HCT116 (cell line): Measurements from ENCODE around the gene TMEM244. TPM values are rescaled to one million over a fixed set of nuclear protein-coding genes. Genes with fewer than 3 reads are reported as not detected.

ENCODE experiments used
- ATAC-seq: fragments of 200-7000 bp; cut with Tn5 transposase; 2 replicates; pipeline ENCODE4 v1.9.1; 2020; ENCODE audit warnings: mild to moderate bottlenecking, moderate library complexity
- BruUV-seq: library from RNA; stranded (reverse); fragments of 400-500 nt; replicated peaks from 2 replicates; lab custom pipeline; 2021; lab: Mats Ljungman, UMichigan
- CTCF ChIA-PET: fragments of 300-600 bp; sonication (Branson Sonifier 250); formaldehyde crosslinking; loops from one replicate; lab custom pipeline; 2021; ENCODE audit warnings: antibody characterized with exemption; lab: Charles Lee
- POLR2A ChIA-PET: fragments of 300-600, 350-600 bp; sonication (Branson Sonifier 250); formaldehyde crosslinking; loops from one replicate; lab custom pipeline; 2021; ENCODE audit warnings: antibody characterized with exemption; lab: Charles Lee
- RAD21 ChIA-PET, 2 experiments: fragments of 300-600 bp; sonication (Branson Sonifier 250); formaldehyde crosslinking; loops; one replicate each; lab custom pipeline; 2023; ENCODE audit warnings: low total read pairs in 2 of 2; ENCODE audit not compliant: uncharacterized antibody in 2 of 2, unreplicated experiment in 2 of 2, low non-redundant PET in 1 of 2; lab: Charles Lee
- DNase-seq: peaks from one replicate; pipeline ENCODE4 v3.0.0-alpha.2; 2010; ENCODE audit warnings: low read depth, low spot score
- H2AFZ ChIP-seq: fragments of 200-600 bp; shearing (Covaris generic), sonication (generic); 2 replicates; pipeline ENCODE4 v1.6.1; 2017; ENCODE audit warnings: low read depth, mixed run types, mixed read lengths, antibody characterized with exemption, low read length; ENCODE audit not compliant: poor library complexity, severe bottlenecking
- H3K27ac ChIP-seq: 2 replicates; pipeline ENCODE4 v1.5.1; 2012; ENCODE audit warnings: low read depth, low read length
- H3K27me3 ChIP-seq: fragments of 200-600 bp; sonication (generic); 2 replicates; pipeline ENCODE4 v1.6.1; 2016; ENCODE audit warnings: mixed run types, low read length, mixed read lengths; ENCODE audit not compliant: insufficient read depth
- H3K36me3 ChIP-seq, 2 experiments: fragments of 200-500 bp in 1 of 2; fragments of 200-600 bp in 1 of 2; sonication (Bioruptor generic) in 1 of 2; sonication (generic) in 1 of 2; 2 replicates each; pipeline versions ENCODE4 v1.5.1 to v1.6.1; 2014 to 2016; ENCODE audit warnings: low read length in 2 of 2, inconsistent platforms in 1 of 2, mixed read lengths in 1 of 2, mixed run types in 1 of 2; ENCODE audit not compliant: insufficient read depth in 2 of 2, control insufficient read depth in 1 of 2
- H3K4me1 ChIP-seq, 2 experiments: fragments of 200-600 bp in 1 of 2; sonication (generic) in 1 of 2; 2 replicates each; pipeline versions ENCODE4 v1.5.1 to v1.6.1; 2012 to 2017; ENCODE audit warnings: low read length in 2 of 2, inconsistent platforms in 1 of 2, mild to moderate bottlenecking in 1 of 2, mixed read lengths in 1 of 2, mixed run types in 1 of 2, moderate library complexity in 1 of 2; ENCODE audit not compliant: insufficient read depth in 2 of 2, control insufficient read depth in 1 of 2
- H3K4me2 ChIP-seq: fragments of 200-600 bp; sonication (generic); 2 replicates; pipeline ENCODE4 v1.6.1; 2017; ENCODE audit warnings: mixed run types, low read length, mixed read lengths
- H3K4me3 ChIP-seq, 2 experiments: fragments of 200-600 bp in 1 of 2; sonication (generic) in 1 of 2; replicated peaks in 1 of 2; 2 replicates each; pipeline ENCODE4 v1.5.1; 2011 to 2016; ENCODE audit warnings: low read length in 2 of 2, control low read depth in 1 of 2, low read depth in 1 of 2, mild to moderate bottlenecking in 1 of 2, mixed read lengths in 1 of 2, mixed run types in 1 of 2
- H3K79me2 ChIP-seq: fragments of 200-600 bp; sonication (generic); 2 replicates; pipeline ENCODE4 v1.6.1; 2017; ENCODE audit warnings: mild to moderate bottlenecking, mixed run types, low read length, moderate library complexity, mixed read lengths; ENCODE audit not compliant: insufficient read depth
- H3K9ac ChIP-seq: fragments of 200-600 bp; sonication (generic); 2 replicates; pipeline ENCODE4 v1.6.1; 2016; ENCODE audit warnings: low read length, mixed read lengths
- H3K9me2 ChIP-seq: fragments of 200-600 bp; sonication (generic), shearing (Covaris generic); 2 replicates; pipeline ENCODE4 v1.6.1; 2017; ENCODE audit warnings: mixed run types, mild to moderate bottlenecking, moderate library complexity; ENCODE audit not compliant: insufficient read depth
- H3K9me3 ChIP-seq, 2 experiments: fragments of 200-500 bp in 1 of 2; fragments of 200-600 bp in 1 of 2; sonication (Bioruptor generic) in 1 of 2; sonication (generic) in 1 of 2; 2 replicates each; pipeline ENCODE4 v1.6.1; 2014 to 2017; ENCODE audit warnings: low read length in 2 of 2, mixed read lengths in 2 of 2, inconsistent platforms in 1 of 2, low read depth in 1 of 2, mild to moderate bottlenecking in 1 of 2, mixed run types in 1 of 2, moderate library complexity in 1 of 2; ENCODE audit not compliant: control insufficient read depth in 1 of 2, insufficient read depth in 1 of 2
- H4K20me1 ChIP-seq: fragments of 200-600 bp; sonication (generic), shearing (Covaris generic); 2 replicates; pipeline ENCODE4 v1.6.1; 2017; ENCODE audit warnings: mixed run types, mild to moderate bottlenecking, moderate library complexity; ENCODE audit not compliant: insufficient read depth
- CBX3 ChIP-seq: IDR thresholded peaks from 2 replicates; pipeline ENCODE4 v1.6.1; 2012; ENCODE audit warnings: low read depth
- CEBPB ChIP-seq: IDR thresholded peaks from 2 replicates; pipeline ENCODE4 v1.6.1; 2012; ENCODE audit warnings: low read depth
- EGR1 ChIP-seq: IDR thresholded peaks from 2 replicates; pipeline ENCODE4 v1.6.1; 2012; ENCODE audit warnings: low read depth
- EZH2 ChIP-seq: fragments of 200-600 bp; sonication (generic); IDR thresholded peaks from 2 replicates; pipeline ENCODE4 v1.6.1; 2017; ENCODE audit warnings: antibody characterized with exemption, mixed run types
- EZH2phosphoT487 ChIP-seq: fragments of 200-600 bp; IDR thresholded peaks from 2 replicates; pipeline ENCODE4 v1.6.1; 2018; ENCODE audit warnings: antibody characterized with exemption, borderline replicate concordance
- FOSL1 ChIP-seq: IDR thresholded peaks from 2 replicates; pipeline ENCODE4 v1.6.1; 2012; ENCODE audit warnings: low read depth
- JUND ChIP-seq: IDR thresholded peaks from 2 replicates; pipeline ENCODE4 v1.6.1; 2012
- POLR2AphosphoS5 ChIP-seq: IDR thresholded peaks from 2 replicates; pipeline ENCODE4 v1.6.1; 2011; ENCODE audit warnings: mild to moderate bottlenecking, low read depth, low read length, moderate library complexity
- RAD21 ChIP-seq: IDR thresholded peaks from 2 replicates; pipeline ENCODE4 v1.6.1; 2012; ENCODE audit warnings: low read depth, mild to moderate bottlenecking
- SIN3A ChIP-seq: IDR thresholded peaks from 2 replicates; pipeline ENCODE4 v1.6.1; 2012; ENCODE audit warnings: low read depth
- SRF ChIP-seq: IDR thresholded peaks from 2 replicates; pipeline ENCODE4 v1.6.1; 2012; ENCODE audit warnings: low read depth
- TCF7L2 ChIP-seq: IDR thresholded peaks from 2 replicates; pipeline ENCODE4 v1.7.0; 2011; ENCODE audit warnings: borderline replicate concordance, inconsistent platforms; ENCODE audit not compliant: insufficient read depth, insufficient read length; ENCODE audit errors: extremely low read depth
- YY1 ChIP-seq: IDR thresholded peaks from 2 replicates; pipeline ENCODE4 v1.6.1; 2011; ENCODE audit warnings: low read length, low read depth, moderate library complexity, mild to moderate bottlenecking; ENCODE audit not compliant: insufficient replicate concordance; ENCODE audit errors: extremely low read depth
- ZFX ChIP-seq: fragments of 450-650 bp; IDR thresholded peaks from 2 replicates; pipeline ENCODE4 v1.6.1; 2017
- ZNF274 ChIP-seq: fragments of 200-500 bp; sonication (Bioruptor generic); IDR thresholded peaks from 2 replicates; pipeline ENCODE4 v1.6.1; 2014; ENCODE audit warnings: mild to moderate bottlenecking, low read depth, low read length, inconsistent platforms
- intact Hi-C: fragments of 100-400 bp; cut with micrococcal nuclease; formaldehyde crosslinking; loops from 2 replicates; pipeline ENCODE4 v1.10.0; 2022
- total RNA-seq: library from RNA; stranded (reverse); gene quantifications from one replicate; pipeline ENCODE4 v1.2.1, GENCODE V29; 2021; ENCODE audit not compliant: unreplicated experiment
- TF ChIP-seq, protein P1 (sequence below): IDR thresholded peaks from 2 replicates; pipeline ENCODE4 v1.6.1; 2012
- TF ChIP-seq, protein P2 (sequence below), 3 experiments: fragments of 200-600 bp in 1 of 3; sonication (generic) in 1 of 3; IDR thresholded peaks in 2 of 3; conservative IDR thresholded peaks in 1 of 3; 2 replicates each; pipeline ENCODE4 v1.5.1; 2012 to 2017; ENCODE audit warnings: low read depth in 2 of 3, low read length in 2 of 3, antibody characterized with exemption in 1 of 3, borderline replicate concordance in 1 of 3, control low read depth in 1 of 3, mild to moderate bottlenecking in 1 of 3, mixed read lengths in 1 of 3, mixed run types in 1 of 3, moderate library complexity in 1 of 3; ENCODE audit not compliant: insufficient read depth in 1 of 3
- TF ChIP-seq, protein P3 (sequence below): IDR thresholded peaks from 2 replicates; pipeline ENCODE4 v1.6.1; 2012; ENCODE audit warnings: low read depth
- TF ChIP-seq, protein P4 (sequence below): IDR thresholded peaks from 2 replicates; pipeline ENCODE4 v1.6.1; 2012

The TMEM244 gene
- total RNA-seq, 1 experiment from 2014 or later = not detected

DNA sequence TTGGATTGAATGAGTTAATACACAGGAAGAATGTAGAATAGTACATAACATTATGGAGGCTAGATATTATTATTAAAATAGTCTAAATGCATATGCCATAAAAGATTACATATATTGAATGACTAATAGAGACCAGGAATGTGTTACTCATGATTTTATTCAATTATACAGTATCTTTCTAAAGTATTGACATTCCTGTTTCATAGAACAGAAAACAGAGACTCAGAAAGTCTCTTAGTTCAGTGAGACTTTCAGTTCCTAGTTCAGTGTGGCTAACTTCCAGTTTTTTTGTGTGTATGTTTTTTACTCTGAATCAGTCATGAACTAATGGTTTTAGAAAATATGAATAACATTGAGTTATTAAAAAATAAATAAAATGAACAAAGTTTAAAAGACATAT is 34.6 kb upstream of the TMEM244 start:
- Histone ChIP-seq H3K27me3 (no peaks in the 10 kb centered on the region), H3K4me1 (peaks cover 0 to 3% of the 10 kb centered on the region in 2 experiments; a peak in 3 of 4 replicates), H3K9me3 (no peaks in the 10 kb centered on the region), H3K9ac (no peak overlapping the region), H4K20me1 (no peaks in the 10 kb centered on the region), H3K4me2 (no peak overlapping the region), H3K9me2 (no peaks in the 10 kb centered on the region), H3K27ac (no peak overlapping the region), H3K36me3 (no peaks in the 10 kb centered on the region), H3K79me2 (no peaks in the 10 kb centered on the region), H3K4me3 (no peak overlapping the region), H2AFZ (no peak overlapping the region)
- ChIA-PET CTCF (no interaction called here), RAD21 (no interaction called here), POLR2A (no interaction called here)
- intact Hi-C loops = no loop called here
- DNase-seq (no peak), ATAC-seq (no peak)
- no peak for TF ChIP-seq FOSL1
- no peak for TF ChIP-seq ZFX
- TF ChIP-seq, protein P1, sequence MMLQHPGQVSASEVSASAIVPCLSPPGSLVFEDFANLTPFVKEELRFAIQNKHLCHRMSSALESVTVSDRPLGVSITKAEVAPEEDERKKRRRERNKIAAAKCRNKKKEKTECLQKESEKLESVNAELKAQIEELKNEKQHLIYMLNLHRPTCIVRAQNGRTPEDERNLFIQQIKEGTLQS = no peak
- TF ChIP-seq SIN3A = no peak
- TF ChIP-seq CEBPB = no peak
- TF ChIP-seq, protein P2, sequence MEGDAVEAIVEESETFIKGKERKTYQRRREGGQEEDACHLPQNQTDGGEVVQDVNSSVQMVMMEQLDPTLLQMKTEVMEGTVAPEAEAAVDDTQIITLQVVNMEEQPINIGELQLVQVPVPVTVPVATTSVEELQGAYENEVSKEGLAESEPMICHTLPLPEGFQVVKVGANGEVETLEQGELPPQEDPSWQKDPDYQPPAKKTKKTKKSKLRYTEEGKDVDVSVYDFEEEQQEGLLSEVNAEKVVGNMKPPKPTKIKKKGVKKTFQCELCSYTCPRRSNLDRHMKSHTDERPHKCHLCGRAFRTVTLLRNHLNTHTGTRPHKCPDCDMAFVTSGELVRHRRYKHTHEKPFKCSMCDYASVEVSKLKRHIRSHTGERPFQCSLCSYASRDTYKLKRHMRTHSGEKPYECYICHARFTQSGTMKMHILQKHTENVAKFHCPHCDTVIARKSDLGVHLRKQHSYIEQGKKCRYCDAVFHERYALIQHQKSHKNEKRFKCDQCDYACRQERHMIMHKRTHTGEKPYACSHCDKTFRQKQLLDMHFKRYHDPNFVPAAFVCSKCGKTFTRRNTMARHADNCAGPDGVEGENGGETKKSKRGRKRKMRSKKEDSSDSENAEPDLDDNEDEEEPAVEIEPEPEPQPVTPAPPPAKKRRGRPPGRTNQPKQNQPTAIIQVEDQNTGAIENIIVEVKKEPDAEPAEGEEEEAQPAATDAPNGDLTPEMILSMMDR (IDR thresholded peaks at IDR 0.05 in 2 of 3, conservative IDR thresholded peaks at IDR 0.05 in 1 of 3; ENCODE audit: borderline replicate concordance in 1 of 3, insufficient read depth in 1 of 3, low read depth in 2 of 3, low read length in 2 of 3) = no peak
- TF ChIP-seq, protein P3, sequence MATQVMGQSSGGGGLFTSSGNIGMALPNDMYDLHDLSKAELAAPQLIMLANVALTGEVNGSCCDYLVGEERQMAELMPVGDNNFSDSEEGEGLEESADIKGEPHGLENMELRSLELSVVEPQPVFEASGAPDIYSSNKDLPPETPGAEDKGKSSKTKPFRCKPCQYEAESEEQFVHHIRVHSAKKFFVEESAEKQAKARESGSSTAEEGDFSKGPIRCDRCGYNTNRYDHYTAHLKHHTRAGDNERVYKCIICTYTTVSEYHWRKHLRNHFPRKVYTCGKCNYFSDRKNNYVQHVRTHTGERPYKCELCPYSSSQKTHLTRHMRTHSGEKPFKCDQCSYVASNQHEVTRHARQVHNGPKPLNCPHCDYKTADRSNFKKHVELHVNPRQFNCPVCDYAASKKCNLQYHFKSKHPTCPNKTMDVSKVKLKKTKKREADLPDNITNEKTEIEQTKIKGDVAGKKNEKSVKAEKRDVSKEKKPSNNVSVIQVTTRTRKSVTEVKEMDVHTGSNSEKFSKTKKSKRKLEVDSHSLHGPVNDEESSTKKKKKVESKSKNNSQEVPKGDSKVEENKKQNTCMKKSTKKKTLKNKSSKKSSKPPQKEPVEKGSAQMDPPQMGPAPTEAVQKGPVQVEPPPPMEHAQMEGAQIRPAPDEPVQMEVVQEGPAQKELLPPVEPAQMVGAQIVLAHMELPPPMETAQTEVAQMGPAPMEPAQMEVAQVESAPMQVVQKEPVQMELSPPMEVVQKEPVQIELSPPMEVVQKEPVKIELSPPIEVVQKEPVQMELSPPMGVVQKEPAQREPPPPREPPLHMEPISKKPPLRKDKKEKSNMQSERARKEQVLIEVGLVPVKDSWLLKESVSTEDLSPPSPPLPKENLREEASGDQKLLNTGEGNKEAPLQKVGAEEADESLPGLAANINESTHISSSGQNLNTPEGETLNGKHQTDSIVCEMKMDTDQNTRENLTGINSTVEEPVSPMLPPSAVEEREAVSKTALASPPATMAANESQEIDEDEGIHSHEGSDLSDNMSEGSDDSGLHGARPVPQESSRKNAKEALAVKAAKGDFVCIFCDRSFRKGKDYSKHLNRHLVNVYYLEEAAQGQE = no peak
- no peak for TF ChIP-seq ZNF274
- TF ChIP-seq EZH2 = no peak
- TF ChIP-seq, protein P4, sequence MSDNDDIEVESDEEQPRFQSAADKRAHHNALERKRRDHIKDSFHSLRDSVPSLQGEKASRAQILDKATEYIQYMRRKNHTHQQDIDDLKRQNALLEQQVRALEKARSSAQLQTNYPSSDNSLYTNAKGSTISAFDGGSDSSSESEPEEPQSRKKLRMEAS = no peak
- TF ChIP-seq JUND = no peak
- TF ChIP-seq EZH2phosphoT487 = no peak
- TF ChIP-seq RAD21 = no peak
- no peak for TF ChIP-seq CBX3
- no peak for TF ChIP-seq YY1
- TF ChIP-seq SRF = no peak
- no peak for TF ChIP-seq TCF7L2
- no peak for TF ChIP-seq EGR1
- TF ChIP-seq POLR2AphosphoS5 = no peak
- BruUV-seq = no TSS peak
